WTC11 (cell line): ENCODE results near the gene NDUFB10.

Experiments
- CTCF ChIP-seq: fragments of 200-600 bp; IDR thresholded peaks from 2 replicates; pipeline ENCODE4 v1.8.0; 2022; ENCODE audit warnings: antibody characterized with exemption
- E2F1 ChIP-seq: sonication (generic); formaldehyde crosslinking; IDR thresholded peaks from 2 replicates; pipeline ENCODE4 v1.8.0; 2022; ENCODE audit warnings: mild to moderate bottlenecking, missing genetic modification reagents
- ELF4 ChIP-seq: sonication (generic); formaldehyde crosslinking; IDR thresholded peaks from 2 replicates; pipeline ENCODE4 v1.8.1; 2022; ENCODE audit warnings: low read depth, mild to moderate bottlenecking, moderate library complexity, missing genetic modification reagents
- FOXJ3 ChIP-seq: sonication (generic); formaldehyde crosslinking; IDR thresholded peaks from 2 replicates; pipeline ENCODE4 v1.9.0; 2021; ENCODE audit warnings: missing genetic modification reagents, mild to moderate bottlenecking, borderline replicate concordance
- GABPB1 ChIP-seq: sonication (generic); formaldehyde crosslinking; IDR thresholded peaks from 2 replicates; pipeline ENCODE4 v1.8.1; 2023; ENCODE audit warnings: mild to moderate bottlenecking, missing genetic modification reagents
- JUN ChIP-seq: sonication (generic); formaldehyde crosslinking; IDR thresholded peaks from 2 replicates; pipeline ENCODE4 v1.8.0; 2023; ENCODE audit warnings: mild to moderate bottlenecking, missing genetic modification reagents
- NFYB ChIP-seq: sonication (generic); formaldehyde crosslinking; conservative IDR thresholded peaks from 2 replicates; pipeline ENCODE4 v1.8.0; 2022; ENCODE audit warnings: low read depth, missing genetic modification reagents
- NR1H2 ChIP-seq: sonication (generic); formaldehyde crosslinking; IDR thresholded peaks from 2 replicates; pipeline ENCODE4 v1.9.0; 2021; ENCODE audit warnings: mild to moderate bottlenecking, moderate library complexity, missing genetic modification reagents
- STAT6 ChIP-seq: sonication (generic); formaldehyde crosslinking; conservative IDR thresholded peaks from 2 replicates; pipeline ENCODE4 v1.8.1; 2023; ENCODE audit warnings: mild to moderate bottlenecking, low read depth, missing genetic modification reagents, moderate library complexity
- ZBTB21 ChIP-seq: sonication (generic); formaldehyde crosslinking; IDR thresholded peaks from 2 replicates; pipeline ENCODE4 v1.8.1; 2023; ENCODE audit warnings: mild to moderate bottlenecking, missing genetic modification reagents, borderline replicate concordance
- TF ChIP-seq, protein P1 (sequence below): sonication (generic); formaldehyde crosslinking; IDR thresholded peaks from 2 replicates; pipeline ENCODE4 v1.8.0; 2023; ENCODE audit warnings: mild to moderate bottlenecking, missing genetic modification reagents

DNA sequence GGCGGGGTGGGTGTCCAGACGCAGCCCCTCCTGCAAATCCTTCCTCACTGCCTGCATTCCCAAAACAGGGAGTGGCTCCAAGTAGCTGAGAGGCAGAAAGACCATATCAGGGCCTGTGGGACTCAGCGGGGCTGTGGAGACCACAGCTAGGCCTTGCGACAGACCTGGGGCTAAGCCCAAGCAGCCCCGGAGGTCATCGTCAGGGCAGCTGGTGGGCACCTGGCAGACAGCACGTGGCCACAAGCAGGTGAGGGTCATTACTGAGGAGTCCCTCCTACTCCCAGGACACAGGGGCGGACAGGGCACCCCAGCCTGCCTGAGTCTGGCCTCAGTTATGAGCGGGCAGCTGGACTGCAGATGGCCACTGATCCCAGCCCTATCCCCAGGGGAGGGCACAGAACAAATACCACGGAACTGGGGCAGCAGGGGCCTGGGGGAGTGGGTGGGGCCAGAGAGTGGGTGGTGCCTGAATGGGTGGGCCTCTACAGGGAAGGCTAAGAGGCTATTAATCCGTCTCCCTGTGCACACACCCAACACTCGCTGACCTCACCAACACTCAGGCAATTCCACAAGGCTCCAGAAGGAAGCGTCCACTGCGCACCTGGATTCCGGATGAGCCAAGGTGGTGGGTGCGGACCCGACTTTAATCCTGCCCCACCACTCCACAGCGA lies 49.6 kb upstream of the NDUFB10 start:
- no peak for TF ChIP-seq ELF4 (CRISPR knock-in tag)
- no peak for TF ChIP-seq E2F1
- no peak for TF ChIP-seq FOXJ3 (CRISPR knock-in tag)
- TF ChIP-seq CTCF = no peak
- no peak for TF ChIP-seq NR1H2 (CRISPR knock-in tag)
- TF ChIP-seq, protein P1, sequence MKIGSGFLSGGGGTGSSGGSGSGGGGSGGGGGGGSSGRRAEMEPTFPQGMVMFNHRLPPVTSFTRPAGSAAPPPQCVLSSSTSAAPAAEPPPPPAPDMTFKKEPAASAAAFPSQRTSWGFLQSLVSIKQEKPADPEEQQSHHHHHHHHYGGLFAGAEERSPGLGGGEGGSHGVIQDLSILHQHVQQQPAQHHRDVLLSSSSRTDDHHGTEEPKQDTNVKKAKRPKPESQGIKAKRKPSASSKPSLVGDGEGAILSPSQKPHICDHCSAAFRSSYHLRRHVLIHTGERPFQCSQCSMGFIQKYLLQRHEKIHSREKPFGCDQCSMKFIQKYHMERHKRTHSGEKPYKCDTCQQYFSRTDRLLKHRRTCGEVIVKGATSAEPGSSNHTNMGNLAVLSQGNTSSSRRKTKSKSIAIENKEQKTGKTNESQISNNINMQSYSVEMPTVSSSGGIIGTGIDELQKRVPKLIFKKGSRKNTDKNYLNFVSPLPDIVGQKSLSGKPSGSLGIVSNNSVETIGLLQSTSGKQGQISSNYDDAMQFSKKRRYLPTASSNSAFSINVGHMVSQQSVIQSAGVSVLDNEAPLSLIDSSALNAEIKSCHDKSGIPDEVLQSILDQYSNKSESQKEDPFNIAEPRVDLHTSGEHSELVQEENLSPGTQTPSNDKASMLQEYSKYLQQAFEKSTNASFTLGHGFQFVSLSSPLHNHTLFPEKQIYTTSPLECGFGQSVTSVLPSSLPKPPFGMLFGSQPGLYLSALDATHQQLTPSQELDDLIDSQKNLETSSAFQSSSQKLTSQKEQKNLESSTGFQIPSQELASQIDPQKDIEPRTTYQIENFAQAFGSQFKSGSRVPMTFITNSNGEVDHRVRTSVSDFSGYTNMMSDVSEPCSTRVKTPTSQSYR = no peak
- no peak for TF ChIP-seq GABPB1
- TF ChIP-seq NFYB (CRISPR knock-in tag) = no peak
- no peak for TF ChIP-seq ZBTB21
- TF ChIP-seq JUN (CRISPR knock-in tag) = no peak
- no peak for TF ChIP-seq STAT6 (CRISPR knock-in tag)
